OCI-LY7 (cell line): ENCODE measurements around the gene GPR137B.

Experiments
- EZH2phosphoT487 ChIP-seq: fragments of 200-600 bp; sonication (generic); IDR thresholded peaks from 2 replicates; pipeline ENCODE4 v1.6.1; 2018; ENCODE audit warnings: low read depth, borderline replicate concordance, mild to moderate bottlenecking, mixed run types, antibody characterized with exemption, low read length, moderate library complexity, mixed read lengths
- TF ChIP-seq, protein P1 (sequence below): fragments of 200-600 bp; sonication (generic); conservative IDR thresholded peaks from 2 replicates; pipeline ENCODE4 v1.5.1; 2014; ENCODE audit warnings: mild to moderate bottlenecking, antibody characterized with exemption, low read length, moderate library complexity, mixed read lengths

DNA sequence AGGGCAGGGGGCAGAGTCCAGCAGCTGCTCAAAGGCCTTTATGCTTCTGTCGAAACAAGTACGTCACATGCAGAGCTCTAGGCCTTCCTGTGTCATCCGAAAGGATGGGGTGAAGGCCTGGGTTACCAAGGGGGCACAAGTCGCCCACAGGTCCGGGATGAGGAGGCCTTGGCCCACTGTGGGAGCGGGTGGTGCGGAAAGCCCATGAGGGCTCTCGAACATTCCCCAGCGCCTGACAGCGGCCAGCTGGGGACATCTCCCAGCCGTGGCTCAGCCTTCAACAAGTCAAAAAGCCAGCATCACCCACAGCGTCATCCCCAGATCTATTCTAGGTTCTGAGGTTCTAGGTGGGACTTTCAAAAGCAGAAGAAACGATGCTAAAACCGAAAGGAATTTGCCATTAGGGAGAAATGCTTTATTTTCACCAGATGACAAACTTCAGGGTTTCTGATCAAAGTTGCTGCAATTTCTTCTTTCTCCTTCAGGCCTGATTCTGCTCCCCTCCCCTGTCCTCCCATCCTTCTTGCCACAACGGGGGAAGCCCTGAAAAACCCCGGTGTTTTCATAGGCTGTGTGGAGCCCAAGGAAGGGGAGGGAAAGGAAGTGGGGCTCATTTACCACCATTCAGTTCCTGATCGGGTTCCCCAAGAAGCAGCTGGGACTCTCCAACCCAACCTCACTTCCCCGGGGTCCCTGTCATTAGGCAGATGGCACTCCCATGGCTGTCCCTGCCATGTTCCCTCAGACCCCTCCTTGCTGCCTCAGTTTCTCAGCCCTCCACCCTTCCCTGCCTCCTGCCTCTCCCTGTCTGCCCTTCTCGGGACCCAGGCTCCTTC lies 17.6 kb downstream of the GPR137B start:
- TF ChIP-seq, protein P1, sequence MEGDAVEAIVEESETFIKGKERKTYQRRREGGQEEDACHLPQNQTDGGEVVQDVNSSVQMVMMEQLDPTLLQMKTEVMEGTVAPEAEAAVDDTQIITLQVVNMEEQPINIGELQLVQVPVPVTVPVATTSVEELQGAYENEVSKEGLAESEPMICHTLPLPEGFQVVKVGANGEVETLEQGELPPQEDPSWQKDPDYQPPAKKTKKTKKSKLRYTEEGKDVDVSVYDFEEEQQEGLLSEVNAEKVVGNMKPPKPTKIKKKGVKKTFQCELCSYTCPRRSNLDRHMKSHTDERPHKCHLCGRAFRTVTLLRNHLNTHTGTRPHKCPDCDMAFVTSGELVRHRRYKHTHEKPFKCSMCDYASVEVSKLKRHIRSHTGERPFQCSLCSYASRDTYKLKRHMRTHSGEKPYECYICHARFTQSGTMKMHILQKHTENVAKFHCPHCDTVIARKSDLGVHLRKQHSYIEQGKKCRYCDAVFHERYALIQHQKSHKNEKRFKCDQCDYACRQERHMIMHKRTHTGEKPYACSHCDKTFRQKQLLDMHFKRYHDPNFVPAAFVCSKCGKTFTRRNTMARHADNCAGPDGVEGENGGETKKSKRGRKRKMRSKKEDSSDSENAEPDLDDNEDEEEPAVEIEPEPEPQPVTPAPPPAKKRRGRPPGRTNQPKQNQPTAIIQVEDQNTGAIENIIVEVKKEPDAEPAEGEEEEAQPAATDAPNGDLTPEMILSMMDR: no peak
- no peak for TF ChIP-seq EZH2phosphoT487
